IMR-90 (cell line): ENCODE data around the gene BCAS3. TPM values are rescaled to one million over a fixed set of nuclear protein-coding genes. Genes with fewer than 3 reads are reported as not detected.

Source experiments
- ATAC-seq: fragments of 200-7000 bp; cut with Tn5 transposase; 2 replicates; pipeline ENCODE4 v1.9.1; 2020; ENCODE audit warnings: low read depth, mild to moderate bottlenecking, moderate library complexity
- BruUV-seq: library from RNA; stranded (reverse); fragments of 400-500 nt; replicated peaks from 2 replicates; lab custom pipeline; 2021; lab: Mats Ljungman, UMichigan
- CTCF ChIA-PET: fragments of 300-600 bp; formaldehyde crosslinking; extraction: SDS; loops from one replicate; lab custom pipeline; 2021; ENCODE audit warnings: antibody characterized with exemption; lab: Yijun Ruan, JAX
- POLR2A ChIA-PET: fragments of 300-600 bp; sonication (Branson Sonifier 250); formaldehyde crosslinking; loops from one replicate; lab custom pipeline; 2022; ENCODE audit warnings: antibody characterized with exemption; ENCODE audit not compliant: unreplicated experiment; lab: Charles Lee
- DNase-seq: peaks from one replicate; pipeline ENCODE4 v3.0.0; 2013
- H2AFZ ChIP-seq: replicated peaks from 2 replicates; pipeline ENCODE3; 2013; ENCODE audit warnings: low read length, mild to moderate bottlenecking; ENCODE audit not compliant: poor library complexity
- H2AK5ac ChIP-seq: 2 replicates; pipeline ENCODE4 v1.6.1; 2013; ENCODE audit warnings: low read depth, low read length, inconsistent platforms
- H2AK9ac ChIP-seq: replicated peaks from 2 replicates; pipeline ENCODE3; 2013; ENCODE audit warnings: mild to moderate bottlenecking, low read depth, low read length, moderate library complexity; ENCODE audit not compliant: poor library complexity
- H2BK120ac ChIP-seq: 2 replicates; pipeline ENCODE4 v1.6.1; 2013; ENCODE audit warnings: low read depth, low read length, inconsistent platforms
- H2BK15ac ChIP-seq: 3 replicates; pipeline ENCODE4 v1.6.1; 2013; ENCODE audit warnings: low read depth, low read length, inconsistent platforms
- H2BK20ac ChIP-seq: 2 replicates; pipeline ENCODE4 v1.6.1; 2013; ENCODE audit warnings: low read depth, mild to moderate bottlenecking, inconsistent platforms, low read length, moderate library complexity
- H2BK5ac ChIP-seq: 2 replicates; pipeline ENCODE4 v1.6.1; 2013; ENCODE audit warnings: mild to moderate bottlenecking, low read depth, low read length, inconsistent platforms; ENCODE audit not compliant: poor library complexity, severe bottlenecking
- H3K14ac ChIP-seq: replicated peaks from 2 replicates; pipeline ENCODE4 v1.6.1; 2013; ENCODE audit warnings: low read depth, low read length, inconsistent platforms
- H3K18ac ChIP-seq: 2 replicates; pipeline ENCODE4 v1.6.1; 2013; ENCODE audit warnings: low read depth, low read length, control low read depth
- H3K23ac ChIP-seq: 2 replicates; pipeline ENCODE4 v1.6.1; 2013; ENCODE audit warnings: low read depth, low read length, inconsistent platforms
- H3K27ac ChIP-seq: 2 replicates; pipeline ENCODE4 v1.5.1; 2013; ENCODE audit warnings: mild to moderate bottlenecking, control low read depth, low read length; ENCODE audit not compliant: insufficient read depth
- H3K27me3 ChIP-seq: 2 replicates; pipeline ENCODE4 v1.6.1; 2013; ENCODE audit warnings: low read length; ENCODE audit not compliant: control insufficient read depth, insufficient read depth
- H3K36me3 ChIP-seq: 2 replicates; pipeline ENCODE4 v1.6.1; 2013; ENCODE audit warnings: low read length, mixed read lengths; ENCODE audit not compliant: control insufficient read depth, insufficient read depth
- H3K4ac ChIP-seq: 2 replicates; pipeline ENCODE4 v1.6.1; 2013; ENCODE audit warnings: low read depth, low read length, inconsistent platforms
- H3K4me1 ChIP-seq: 2 replicates; pipeline ENCODE4 v1.6.1; 2013; ENCODE audit warnings: low read length, mixed read lengths; ENCODE audit not compliant: control insufficient read depth, insufficient read depth
- H3K4me2 ChIP-seq: 2 replicates; pipeline ENCODE4 v1.6.1; 2013; ENCODE audit warnings: low read depth, mild to moderate bottlenecking, control low read depth, low read length, moderate library complexity
- H3K4me3 ChIP-seq: 2 replicates; pipeline ENCODE4 v1.5.1; 2013; ENCODE audit warnings: low read depth, mild to moderate bottlenecking, control low read depth, low read length, moderate library complexity; ENCODE audit not compliant: insufficient read depth
- H3K56ac ChIP-seq: 2 replicates; pipeline ENCODE4 v1.6.1; 2013; ENCODE audit warnings: low read length, inconsistent platforms; ENCODE audit not compliant: insufficient read depth; ENCODE audit errors: extremely low read depth
- H3K79me1 ChIP-seq, 2 experiments: 2 replicates each; pipeline ENCODE4 v1.6.1; 2013; ENCODE audit warnings: low read length in 2 of 2, inconsistent platforms in 1 of 2, low read depth in 1 of 2
- H3K9ac ChIP-seq: 2 replicates; pipeline ENCODE4 v1.6.1; 2013; ENCODE audit warnings: low read depth, low read length, control low read depth
- H3K9me1 ChIP-seq: 2 replicates; pipeline ENCODE4 v1.6.1; 2013; ENCODE audit warnings: low read length, inconsistent platforms; ENCODE audit not compliant: insufficient read depth
- H3K9me3 ChIP-seq: 2 replicates; pipeline ENCODE4 v1.6.1; 2013; ENCODE audit warnings: low read length; ENCODE audit not compliant: control insufficient read depth, insufficient read depth
- H4K20me1 ChIP-seq: 2 replicates; pipeline ENCODE4 v1.6.1; 2013; ENCODE audit warnings: low read length, inconsistent platforms; ENCODE audit not compliant: insufficient read depth
- H4K5ac ChIP-seq: 2 replicates; pipeline ENCODE4 v1.6.1; 2013; ENCODE audit warnings: mild to moderate bottlenecking, low read depth, low read length, control low read depth
- H4K8ac ChIP-seq, 2 experiments: 2 replicates each; pipeline ENCODE4 v1.6.1; 2013; ENCODE audit warnings: low read depth in 2 of 2, low read length in 2 of 2, control low read depth in 1 of 2, inconsistent platforms in 1 of 2
- H4K91ac ChIP-seq: 2 replicates; pipeline ENCODE4 v1.6.1; 2013; ENCODE audit warnings: low read depth, low read length, inconsistent platforms; ENCODE audit not compliant: insufficient read depth
- BHLHE40 ChIP-seq: fragments of 150-350 bp; IDR thresholded peaks from 2 replicates; pipeline ENCODE4 v1.6.1; 2016; ENCODE audit warnings: mild to moderate bottlenecking, low read depth, low read length
- ELK1 ChIP-seq: fragments of 150-350 bp; IDR thresholded peaks from 2 replicates; pipeline ENCODE4 v1.6.1; 2016; ENCODE audit warnings: low read depth, mild to moderate bottlenecking, low read length, moderate library complexity, borderline replicate concordance
- FOS ChIP-seq: fragments of 150-350 bp; IDR thresholded peaks from 2 replicates; pipeline ENCODE4 v1.6.1; 2016; ENCODE audit warnings: low read depth, low read length
- MAFK ChIP-seq: IDR thresholded peaks from 2 replicates; pipeline ENCODE4 v1.6.1; 2012; ENCODE audit warnings: low read depth, low read length, improper control_type of control experiment
- MAZ ChIP-seq: IDR thresholded peaks from 2 replicates; pipeline ENCODE4 v1.6.1; 2012; ENCODE audit warnings: low read depth, mild to moderate bottlenecking, low read length, improper control_type of control experiment, moderate library complexity, borderline replicate concordance
- NFE2L2 ChIP-seq: fragments of 150-350 bp; IDR thresholded peaks from 2 replicates; pipeline ENCODE4 v1.6.1; 2016; ENCODE audit warnings: low read depth, mild to moderate bottlenecking, low read length
- POLR2A ChIP-seq: IDR thresholded peaks from 2 replicates; pipeline ENCODE4 v1.6.1; 2012; ENCODE audit warnings: mild to moderate bottlenecking, low read depth, low read length
- RAD21 ChIP-seq: IDR thresholded peaks from 2 replicates; pipeline ENCODE4 v1.6.1; 2012; ENCODE audit warnings: low read length, improper control_type of control experiment
- RFX5 ChIP-seq: IDR thresholded peaks from 2 replicates; pipeline ENCODE4 v1.8.0; 2012; ENCODE audit warnings: low read depth, mild to moderate bottlenecking, low read length, moderate library complexity
- SMC3 ChIP-seq: fragments of 150-350 bp; IDR thresholded peaks from 2 replicates; pipeline ENCODE4 v1.6.1; 2016; ENCODE audit warnings: low read depth, mild to moderate bottlenecking, antibody characterized with exemption, low read length, moderate library complexity
- USF2 ChIP-seq: fragments of 150-350 bp; IDR thresholded peaks from 2 replicates; pipeline ENCODE4 v1.6.1; 2017; ENCODE audit warnings: mild to moderate bottlenecking, antibody characterized with exemption, low read length, low read depth
- WGBS, 2 experiments: methylation state at CpG; one replicate each; pipeline versions ENCODE4 v1.1.5 to v1.1.7; 2013; ENCODE audit warnings: missing lambda C conversion rate in 2 of 2; ENCODE audit not compliant: insufficient read length in 1 of 2; ENCODE audit errors: extremely low coverage in 2 of 2; 5-methylcytosine and 5-hydroxymethylcytosine counted together
- dilution Hi-C: fragments of 300-500 bp; cut with HindIII; formaldehyde crosslinking; loops from one replicate; pipeline ENCODE4 v1.14.3; 2018; ENCODE audit warnings: low sequenced_read_pairs; ENCODE audit not compliant: unreplicated experiment
- in situ Hi-C: fragments of 300-500 bp; cut with MboI; formaldehyde crosslinking; loops from 3 replicates; pipeline ENCODE4 v1.14.3; 2019; ENCODE audit warnings: low sequenced_read_pairs, inconsistent platforms, mixed read lengths
- intact Hi-C: fragments of 100-400 bp; cut with micrococcal nuclease; formaldehyde crosslinking; loops from 2 replicates; pipeline ENCODE4 v1.10.0; 2022
- polyA plus RNA-seq, 3 experiments: library from polyadenylated mRNA; depleted of rRNA; stranded (reverse); fragments of >200 nt; gene quantifications; 2 replicates each; pipeline ENCODE4 v1.2.3, GENCODE V29; 2012; ENCODE audit warnings: low replicate concordance in 1 of 3
- total RNA-seq: library from RNA; depleted of rRNA; stranded (reverse); fragments of >200 nt; gene quantifications from 2 replicates; pipeline ENCODE4 v1.2.3, GENCODE V29; 2012

The BCAS3 gene
- total and polyA plus RNA-seq, 2 of the 4 experiments (the other 2 are of a cell fraction): 6.3 to 27.1 TPM

GRCh38 chr17:61289408-61290385 lies 612.0 kb downstream of the BCAS3 start:
- H3K27me3 ChIP-seq: no peaks in the 10 kb centered on the region
- no peaks in the 10 kb centered on the region for H3K9me3 ChIP-seq
- POLR2A ChIA-PET: no interaction called here
- peak overlapping the region; percentile 61; the same call in 1 of the 2 replicates for H2AK5ac ChIP-seq
- no peaks in the 10 kb centered on the region for H3K36me3 ChIP-seq
- H3K4me3 ChIP-seq: no peak overlapping the region
- H3K9me1 ChIP-seq: peaks cover 22% of the 10 kb centered on the region
- H3K18ac ChIP-seq: peak overlapping the region; percentile 53
- CTCF ChIA-PET: no interaction called here
- no peak overlapping the region for H3K56ac ChIP-seq
- H3K9ac ChIP-seq: 0 out of 2 replicates have a peak overlapping the region, but pooled peaks have one; percentile 32
- no CpG with 5 or more reads among the region's 10 CpGs for WGBS, 2 experiments
- H2BK120ac ChIP-seq: peak overlapping the region; percentile 75
- ATAC-seq: no peak
- peak overlapping the region; percentile 62 to 66 for H4K8ac ChIP-seq
- no peak overlapping the region for H2AK9ac ChIP-seq
- H2BK15ac ChIP-seq: peak overlapping the region; percentile 91
- dilution Hi-C loops (no loop called here), in situ Hi-C loops (no loop called here), intact Hi-C loops (no loop called here)
- no peaks in the 10 kb centered on the region for H4K20me1 ChIP-seq
- peak overlapping the region; percentile 24; the same call in 1 of the 2 replicates for H4K91ac ChIP-seq
- peak overlapping the region; percentile 10; the same call in 1 of the 2 replicates for H3K27ac ChIP-seq
- peak overlapping the region; percentile 79 for H2BK20ac ChIP-seq
- no TSS peak for BruUV-seq
- no peak for DNase-seq
- peak overlapping the region; percentile 62; the same call in 1 of the 2 replicates for H3K4ac ChIP-seq
- no peak overlapping the region for H3K4me2 ChIP-seq
- peaks cover 5 to 39% of the 10 kb centered on the region in 2 experiments; a peak in 2 of 4 replicates for H3K79me1 ChIP-seq
- TF ChIP-seq SMC3 (no peak), MAZ (no peak), POLR2A (no peak), USF2 (no peak), FOS (no peak), RAD21 (no peak), ELK1 (no peak), MAFK (no peak), BHLHE40 (no peak), NFE2L2 (no peak), RFX5 (no peak)
- peak overlapping the region; percentile 7 for H4K5ac ChIP-seq
- H3K14ac ChIP-seq: peak overlapping the region; percentile 67
- peaks cover 35% of the 10 kb centered on the region for H3K4me1 ChIP-seq
- H3K23ac ChIP-seq: peak overlapping the region; percentile 77
- no peak overlapping the region for H2BK5ac ChIP-seq
- H2AFZ ChIP-seq: peak overlapping the region; percentile 68
